GM21447 (cell line): ENCODE measurements around the gene WNT7B.

ENCODE experiments used
- ATAC-seq: cut with Tn5 transposase; IDR thresholded peaks from one replicate; pipeline ENCODE4 v1.9.1; 2021; ENCODE audit not compliant: unreplicated experiment

The WNT7B gene

DNA sequence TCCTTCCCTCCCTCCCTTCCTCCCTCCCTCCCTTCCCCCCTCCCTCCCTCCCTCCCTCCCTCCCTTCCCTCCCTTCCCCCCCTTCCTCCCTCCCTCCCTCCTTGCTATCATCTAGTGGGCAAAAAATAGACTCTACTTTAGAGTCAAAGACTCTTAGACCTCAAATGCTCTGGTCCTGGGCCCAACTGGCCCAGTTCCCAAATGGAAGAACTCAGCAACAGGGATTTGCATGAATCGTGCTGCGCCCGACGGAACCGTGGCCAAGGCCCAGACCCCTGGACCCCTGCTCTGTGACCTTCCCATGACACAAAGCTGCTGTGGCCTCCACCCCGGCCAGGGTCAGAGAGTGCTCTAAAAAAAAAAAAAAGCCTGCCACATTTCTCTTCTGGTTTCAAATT lies 97.4 kb downstream of the WNT7B start:
- ATAC-seq: no peak

DNA sequence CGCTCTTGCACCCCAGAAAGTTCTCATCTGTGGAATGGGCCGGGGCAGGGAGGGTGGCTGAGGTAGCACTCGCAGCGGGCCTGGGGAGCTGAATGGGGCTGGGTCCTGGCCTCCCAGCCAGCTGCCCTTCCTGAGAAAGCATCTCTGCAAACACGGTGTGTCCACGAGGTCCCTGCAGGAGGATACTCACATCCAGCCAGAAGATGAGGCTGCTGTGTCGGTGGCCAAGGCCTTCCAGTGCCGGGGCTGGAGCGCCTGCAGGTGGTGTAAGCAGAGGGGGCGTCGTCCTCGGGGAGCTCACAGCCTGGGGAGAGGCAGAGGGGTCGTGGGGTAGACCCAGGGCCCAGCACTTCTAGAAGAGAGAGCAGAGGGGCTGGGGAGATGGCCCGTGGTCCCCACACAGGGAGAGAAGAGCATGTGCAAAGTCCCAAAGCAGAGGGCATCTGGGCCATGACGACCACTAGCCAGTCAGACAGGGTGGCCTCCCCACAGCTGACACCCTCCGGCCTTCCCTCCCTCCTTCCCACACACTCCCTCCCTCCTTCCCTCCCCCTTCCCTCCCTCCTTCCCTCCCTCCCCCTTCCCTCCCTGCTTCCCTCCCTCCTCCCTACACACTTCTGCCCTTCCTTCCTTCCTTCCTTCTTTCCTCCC lies 97.9 kb downstream of the WNT7B start:
- no peak for ATAC-seq

DNA sequence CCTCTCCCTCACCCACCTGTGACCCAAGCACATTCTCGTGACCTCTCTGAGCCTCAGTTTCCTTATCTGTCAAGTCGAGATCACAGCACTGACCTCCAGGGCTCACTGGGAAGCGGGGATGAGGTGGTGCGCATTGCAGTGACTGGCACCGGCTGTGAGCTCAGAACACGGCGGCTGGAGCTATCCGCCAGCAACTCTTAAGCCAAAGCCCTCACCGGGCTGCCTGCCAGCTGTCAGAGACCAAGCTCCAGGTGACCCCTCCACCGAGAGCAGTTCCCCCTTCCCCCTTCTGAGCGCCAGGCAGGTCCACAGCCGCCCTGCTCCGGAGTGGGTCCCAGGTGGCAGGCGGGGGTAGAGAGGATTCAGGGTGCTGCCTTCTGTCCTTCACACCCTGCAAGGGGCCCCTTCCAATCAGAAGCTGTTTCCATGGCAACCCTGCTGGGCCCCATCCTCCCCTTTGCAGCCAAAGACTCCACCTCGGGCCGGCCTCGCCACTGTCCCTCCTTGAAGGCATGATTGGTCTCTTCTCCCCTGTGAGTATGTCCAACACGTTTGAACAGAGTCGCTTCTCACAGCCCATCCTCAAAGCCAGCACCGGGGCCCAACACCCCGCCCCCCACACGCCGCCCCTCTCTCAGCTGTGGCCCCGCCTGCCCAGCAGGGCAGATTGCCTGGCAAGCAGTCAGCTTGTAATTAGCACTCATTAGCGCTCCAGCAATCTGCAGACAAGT lies 98.7 kb downstream of the WNT7B start:
- no peak for ATAC-seq

DNA sequence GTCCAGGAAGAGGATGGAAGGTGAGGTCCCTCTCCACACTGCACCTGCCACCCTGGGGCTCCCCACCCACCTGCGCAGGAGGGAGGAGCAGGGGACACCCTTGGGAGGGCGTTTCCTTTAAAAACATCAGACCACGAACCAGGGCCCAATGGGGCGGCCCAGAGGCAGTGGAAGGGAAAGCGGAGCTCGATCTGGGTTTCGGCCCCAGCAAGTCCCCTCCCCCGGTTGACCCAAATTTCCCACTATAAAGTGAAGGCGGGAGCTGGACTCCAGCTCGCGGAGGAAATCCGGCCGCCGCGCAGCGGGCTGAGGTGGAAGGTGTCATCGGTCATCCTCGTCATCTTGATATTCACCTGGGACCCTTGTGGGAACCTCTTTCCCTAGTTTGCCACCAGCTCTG lies 99.3 kb downstream of the WNT7B start:
- no peak for ATAC-seq

DNA sequence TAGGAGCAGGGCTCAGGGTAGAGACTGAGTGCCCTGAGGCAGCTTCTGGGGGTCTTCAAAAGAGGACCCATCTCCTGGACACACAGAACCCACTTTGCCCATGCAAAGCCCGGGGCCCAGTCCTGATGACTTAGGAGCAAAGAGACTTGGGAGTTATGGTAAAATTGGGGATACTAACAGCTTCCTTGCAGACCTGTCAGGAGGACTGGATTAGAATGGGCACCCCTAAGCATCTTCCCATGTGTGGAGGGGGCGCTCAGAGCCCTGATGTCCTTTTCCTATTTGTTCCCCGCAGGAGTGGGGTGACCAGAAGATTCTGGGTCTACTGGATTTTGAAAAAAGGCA lies 100.0 kb downstream of the WNT7B start:
- ATAC-seq: no peak

DNA sequence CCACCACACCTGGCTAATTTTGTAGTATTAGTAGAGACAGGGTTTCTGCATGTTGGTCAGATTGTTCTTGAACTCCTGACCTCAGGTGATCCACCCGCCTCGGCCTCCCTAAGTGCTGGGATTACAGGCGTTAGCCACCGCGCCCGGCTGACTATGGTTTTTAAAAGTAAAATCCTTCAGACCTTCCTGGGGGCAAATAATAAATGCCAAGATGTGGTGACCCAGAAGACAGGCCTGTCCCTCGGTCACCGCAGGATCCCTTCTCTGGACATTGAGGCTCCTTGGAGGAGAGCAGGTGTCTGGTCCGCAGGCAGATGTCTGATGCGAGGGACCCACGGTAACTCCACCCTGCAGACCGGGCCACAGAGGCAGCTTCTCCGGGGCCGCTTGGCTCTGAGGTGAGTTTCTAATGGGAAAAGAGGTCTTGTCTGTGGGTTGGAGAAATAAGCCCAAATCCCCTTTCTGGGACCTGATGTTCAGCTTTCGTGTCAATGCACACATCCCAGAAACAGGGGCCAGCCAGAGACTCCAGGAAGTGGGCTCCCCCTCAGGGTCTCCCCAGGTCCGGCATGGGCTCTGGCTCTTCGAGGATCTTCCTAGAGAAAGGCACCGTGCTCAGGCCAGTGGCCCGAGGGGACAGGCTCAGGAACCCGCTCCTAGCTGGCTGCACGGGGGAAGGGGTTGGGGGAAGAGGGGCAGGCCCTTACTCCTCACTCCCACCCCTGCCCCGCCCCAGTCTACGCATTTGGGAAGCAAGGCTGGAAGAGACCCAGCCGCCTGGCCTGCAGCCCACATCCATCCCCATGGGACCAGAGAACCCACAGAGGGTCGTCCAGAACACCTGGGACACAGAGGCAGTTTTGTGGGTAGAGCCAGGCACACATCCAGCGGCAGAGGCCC lies 100.6 kb downstream of the WNT7B start:
- ATAC-seq: no peak

DNA sequence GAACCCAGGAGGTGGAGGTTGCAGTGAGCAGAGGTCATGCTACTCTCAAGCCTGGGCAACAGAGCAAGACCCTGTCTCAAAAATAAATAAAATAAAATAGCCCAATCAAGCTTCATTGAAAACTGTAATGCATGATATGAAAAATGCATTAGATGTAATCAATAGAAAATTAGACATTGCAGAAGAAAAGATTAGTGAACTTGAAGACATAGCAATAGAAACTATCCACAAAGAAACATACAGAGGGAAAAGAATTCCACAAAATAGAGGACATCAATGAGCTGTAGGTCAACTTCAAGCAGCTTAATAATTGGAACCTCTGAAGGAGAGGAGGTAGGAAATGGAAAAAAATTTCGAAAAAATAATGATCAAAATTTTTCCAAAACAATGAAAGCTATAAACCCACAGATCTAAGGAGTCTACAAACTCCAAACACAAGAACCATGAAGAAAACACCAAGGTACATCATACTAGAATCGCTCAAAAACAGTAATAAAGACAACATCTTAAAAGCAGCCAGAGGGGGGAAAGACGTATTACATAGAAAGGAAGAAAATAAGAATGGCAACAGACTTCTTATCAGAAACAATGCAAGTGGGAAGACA lies 104.2 kb downstream of the WNT7B start:
- ATAC-seq: no peak

DNA sequence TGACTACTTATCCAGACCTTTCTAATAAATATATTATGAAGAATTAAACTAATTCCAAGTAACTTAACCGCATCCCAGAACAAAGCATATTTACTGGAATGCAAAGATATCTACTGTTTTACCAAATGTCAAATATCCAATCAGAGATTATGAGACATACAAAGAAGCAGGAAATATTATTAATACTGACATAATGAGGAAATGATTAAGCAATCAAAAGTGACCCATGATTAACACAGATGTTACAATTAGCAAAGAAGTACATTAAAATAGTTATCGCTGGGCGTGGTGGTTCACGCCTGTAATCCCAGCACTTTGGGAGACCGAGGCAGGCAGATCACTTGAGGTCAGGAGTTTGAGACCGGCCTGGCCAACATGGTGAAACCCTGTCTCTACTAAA lies 105.2 kb downstream of the WNT7B start:
- no peak for ATAC-seq
